ENCODE data around the gene PIERCE2.
A peak's percentile ranks its signal among the peaks of the same experiment; 100 is the strongest.
"Not testable (repeated sequence)": the region's sequence is repeated elsewhere in the genome, so short reads cannot be mapped to it uniquely, and the experiment has no call there.

PIERCE2 gene

DNA sequence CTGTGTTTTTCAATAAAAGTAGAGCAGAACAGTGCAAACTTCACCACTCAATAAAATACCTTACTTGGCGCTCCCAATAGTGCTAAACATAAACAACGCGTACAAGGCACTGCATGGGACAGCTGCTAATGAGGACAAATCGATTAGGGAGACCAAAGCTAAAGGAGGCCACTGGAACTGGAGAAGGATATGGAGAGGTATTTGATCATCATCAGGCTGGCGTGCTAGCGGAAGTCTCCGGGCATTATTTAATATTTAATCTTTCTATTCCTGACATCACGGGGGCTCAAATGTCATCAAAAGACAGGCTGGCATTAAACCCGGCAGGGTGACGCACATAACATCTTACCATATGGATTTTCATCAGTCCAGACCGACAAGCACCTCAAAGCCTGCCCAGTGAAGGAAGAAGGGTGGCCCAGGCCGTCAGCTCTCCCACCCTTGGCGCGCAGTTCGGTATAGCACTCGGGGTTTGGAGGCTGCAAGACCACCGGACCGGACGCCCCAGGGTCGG lies 740 bp upstream of the PIERCE2 start:
- peaks cover 0 to 4% (median 0%) of the 10 kb centered on the region in 11 experiments; a peak in 1 of 22 replicates for H3K9me3 ChIP-seq (replicated peaks in 1 of 11)
- TF ChIP-seq Cebpa-rat (IDR thresholded peaks at IDR 0.05) = no peak
- H3K4me3 ChIP-seq = peak overlapping the region; percentile 68 to 89 (median 83)
- peak overlapping the region; percentile 79 to 93 (median 88) for H3K27ac ChIP-seq
- H3K4me1 ChIP-seq = peaks cover 46 to 63% (median 55%) of the 10 kb centered on the region in 10 experiments
- H4K20me1 ChIP-seq = no peaks in the 10 kb centered on the region
- peak overlapping the region; percentile 86 to 94 (median 87) for H3K9ac ChIP-seq
- no peaks in the 10 kb centered on the region for H3K27me3 ChIP-seq
- H3K4me2 ChIP-seq = peak overlapping the region; percentile 74 to 93 (median 87)
- H3K36me3 ChIP-seq = peaks cover 0 to 16% (median 4%) of the 10 kb centered on the region in 11 experiments; a peak in 4 of 22 replicates

- H3K36me3 ChIP-seq = peaks cover 0 to 16% (median 4%) of the 10 kb centered on the region in 11 experiments; a peak in 4 of 22 replicates
- H3K9me3 ChIP-seq (replicated peaks in 1 of 11); H3K27me3 ChIP-seq; H4K20me1 ChIP-seq: not testable (repeated sequence)
- H3K27ac ChIP-seq = peak overlapping the region; percentile 38 to 93 (median 87); a peak in 21 of 22 replicates
- H3K4me2 ChIP-seq = peak overlapping the region; percentile 79 to 92 (median 87)
- peaks cover 32 to 49% (median 43%) of the 10 kb centered on the region in 10 experiments for H3K4me1 ChIP-seq
- peak overlapping the region; percentile 86 to 94 (median 87) for H3K9ac ChIP-seq
- peak overlapping the region; percentile 68 to 89 (median 83) for H3K4me3 ChIP-seq
These were observed 681 bp downstream of the PIERCE2 start for GRCh38 chr15:55408976-55409375.

GRCh38 chr15:55417678-55418077 lies 9.4 kb downstream of the PIERCE2 start:
- H3K27ac ChIP-seq; H3K4me2 ChIP-seq; H3K9me3 ChIP-seq (replicated peaks in 1 of 11); H3K9ac ChIP-seq; H3K36me3 ChIP-seq; H3K27me3 ChIP-seq; H3K4me3 ChIP-seq; H4K20me1 ChIP-seq: not testable (repeated sequence)
- peaks cover 0 to 23% (median 4%) of the 10 kb centered on the region in 10 experiments; a peak in 9 of 20 replicates for H3K4me1 ChIP-seq

GRCh38 chr15:55420171-55420866 lies 12.0 kb downstream of the PIERCE2 start:
- Histone ChIP-seq H4K20me1 (no peaks in the 10 kb centered on the region), H3K36me3 (peaks cover 0 to 8% (median 0%) of the 10 kb centered on the region in 11 experiments; a peak in 3 of 22 replicates), H3K9ac (no peak overlapping the region), H3K4me3 (no peak overlapping the region), H3K4me1 (peaks cover 0 to 23% (median 4%) of the 10 kb centered on the region in 10 experiments; a peak in 9 of 20 replicates), H3K9me3 (replicated peaks in 1 of 11) (no peaks in the 10 kb centered on the region), H3K4me2 (peak overlapping the region in 5 of 11 experiments; percentile 26 to 52 (median 41); a peak in 8 of 22 replicates), H3K27me3 (no peaks in the 10 kb centered on the region), H3K27ac (no peak overlapping the region)
- TF ChIP-seq Cebpa-rat (IDR thresholded peaks at IDR 0.05) = no peak

DNA sequence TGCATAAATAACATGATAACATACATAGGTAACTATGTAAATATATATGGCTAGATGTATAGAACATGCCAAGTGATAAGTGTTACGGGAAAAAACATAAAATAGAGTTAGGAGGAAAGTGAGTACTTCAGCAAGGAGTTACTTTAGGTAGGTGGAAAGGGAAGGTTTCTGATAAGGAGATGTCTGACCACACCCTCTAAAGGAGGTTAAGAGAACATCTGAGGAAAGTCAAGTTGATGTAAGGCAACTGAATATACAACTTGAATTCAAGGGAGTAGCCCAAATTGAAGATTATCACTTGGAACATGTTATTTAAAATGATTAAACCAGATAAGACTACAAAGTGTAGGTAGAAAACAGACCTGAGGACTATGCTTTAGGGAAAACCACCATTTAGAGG lies 13.8 kb downstream of the PIERCE2 start:
- H3K9me3 ChIP-seq (replicated peaks in 1 of 11) = 0 out of 22 replicates have a peak, but pooled peaks cover 0 to under 1% (median 0%) of the 10 kb centered on the region in 11 experiments
- H3K4me3 ChIP-seq = no peak overlapping the region
- no peak overlapping the region for H3K9ac ChIP-seq
- peaks cover 0 to 36% (median 11%) of the 10 kb centered on the region in 10 experiments; a peak in 11 of 20 replicates for H3K4me1 ChIP-seq
- H3K27me3 ChIP-seq = no peaks in the 10 kb centered on the region
- H3K27ac ChIP-seq = no peak overlapping the region; a peak in 1 of 22 replicates
- H4K20me1 ChIP-seq = no peaks in the 10 kb centered on the region
- no peak overlapping the region for H3K4me2 ChIP-seq
- H3K36me3 ChIP-seq = peaks cover 0 to 8% (median 0%) of the 10 kb centered on the region in 11 experiments; a peak in 3 of 22 replicates
- TF ChIP-seq Cebpa-rat (IDR thresholded peaks at IDR 0.05) = no peak

DNA sequence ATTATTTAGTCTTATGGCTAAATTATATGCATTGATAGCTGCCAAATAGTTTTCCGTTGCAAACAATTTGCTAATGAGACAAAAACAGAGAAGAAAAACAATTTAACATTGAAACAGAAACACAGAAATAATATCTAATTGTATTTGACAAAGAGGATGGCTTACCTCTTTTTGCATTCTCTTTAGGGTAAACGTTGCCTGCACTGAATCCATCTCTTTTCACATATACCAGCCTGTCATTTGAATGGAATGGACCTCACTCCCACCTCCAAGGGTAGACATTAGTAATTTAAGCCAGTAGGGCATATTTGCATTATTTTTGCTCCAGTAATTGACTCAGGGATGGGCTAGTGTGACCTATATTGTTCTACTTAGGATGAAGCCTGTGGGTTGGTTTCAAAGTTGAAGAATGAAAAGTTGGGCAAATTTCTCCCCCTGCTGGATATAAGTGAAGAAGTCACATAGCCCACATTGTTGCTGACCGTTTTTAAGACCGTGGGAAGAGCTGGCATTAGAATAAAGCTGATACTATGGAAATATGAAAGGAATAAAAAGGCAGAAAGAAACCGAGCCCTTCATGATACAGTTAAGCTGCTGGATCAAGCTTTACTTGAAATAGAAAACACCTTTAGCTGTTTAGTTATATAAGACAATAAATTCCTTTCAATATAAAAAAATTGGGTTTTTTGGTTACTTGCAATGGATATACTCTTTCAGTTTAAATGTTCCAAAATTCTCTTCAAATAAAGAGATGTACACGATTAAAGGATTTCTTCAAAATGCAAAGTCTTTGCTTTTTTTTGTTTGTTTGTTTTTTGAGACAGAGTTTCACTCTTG lies 26.9 kb downstream of the PIERCE2 start:
- Histone ChIP-seq H3K36me3 (no peaks in the 10 kb centered on the region), H4K20me1 (no peaks in the 10 kb centered on the region), H3K4me1 (no peaks in the 10 kb centered on the region), H3K9me3 (replicated peaks in 1 of 11) (no peaks in the 10 kb centered on the region), H3K4me3 (no peak overlapping the region), H3K9ac (no peak overlapping the region), H3K27ac (no peak overlapping the region), H3K27me3 (no peaks in the 10 kb centered on the region), H3K4me2 (no peak overlapping the region)
- TF ChIP-seq Cebpa-rat (IDR thresholded peaks at IDR 0.05) = no peak

GRCh38 chr15:55443141-55443540 lies 34.8 kb downstream of the PIERCE2 start:
- not testable (repeated sequence) for H3K9ac ChIP-seq, H3K27me3 ChIP-seq, H3K36me3 ChIP-seq, H3K4me3 ChIP-seq, H3K27ac ChIP-seq, H4K20me1 ChIP-seq, H3K4me2 ChIP-seq, H3K4me1 ChIP-seq
- peaks cover 23 to 35% (median 31%) of the 10 kb centered on the region in 11 experiments for H3K9me3 ChIP-seq (replicated peaks in 1 of 11)

GRCh38 chr15:55445936-55446335 lies 37.6 kb downstream of the PIERCE2 start:
- H3K4me1 ChIP-seq, H3K4me3 ChIP-seq, H3K9ac ChIP-seq, H3K27me3 ChIP-seq, H3K36me3 ChIP-seq, H4K20me1 ChIP-seq, H3K27ac ChIP-seq, H3K4me2 ChIP-seq: not testable (repeated sequence)
- peaks cover 23 to 41% (median 34%) of the 10 kb centered on the region in 11 experiments for H3K9me3 ChIP-seq (replicated peaks in 1 of 11)

- not testable (repeated sequence) for H4K20me1 ChIP-seq, H3K4me2 ChIP-seq, H3K4me1 ChIP-seq, H3K27me3 ChIP-seq, H3K36me3 ChIP-seq, H3K27ac ChIP-seq, H3K9ac ChIP-seq
- H3K4me3 ChIP-seq = peak overlapping the region in 1 of 10 experiments; percentile 28; a peak in 1 of 20 replicates
- peaks cover 23 to 41% (median 34%) of the 10 kb centered on the region in 11 experiments for H3K9me3 ChIP-seq (replicated peaks in 1 of 11)
These were observed 38.2 kb downstream of the PIERCE2 start for GRCh38 chr15:55446379-55447029.

DNA sequence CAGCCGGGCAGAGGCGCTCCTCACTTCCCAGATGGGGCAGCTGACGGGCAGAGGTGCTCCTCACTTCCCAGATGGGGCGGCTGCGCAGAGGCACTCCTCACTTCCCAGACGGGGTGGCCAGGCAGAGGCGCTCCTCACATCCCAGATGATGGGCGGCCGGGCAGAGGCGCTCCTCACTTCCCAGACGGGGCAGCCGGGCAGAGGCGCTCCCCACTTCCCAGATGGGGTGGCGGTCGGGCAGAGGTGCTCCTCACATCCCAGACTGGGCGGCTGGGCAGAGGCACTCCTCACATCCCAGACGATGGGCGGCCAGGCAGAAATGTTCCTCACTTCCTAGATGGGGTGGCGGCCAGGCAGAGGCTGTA lies 38.7 kb downstream of the PIERCE2 start:
- not testable (repeated sequence) for H3K4me2 ChIP-seq, H3K27me3 ChIP-seq, H3K27ac ChIP-seq, H3K4me1 ChIP-seq, H3K36me3 ChIP-seq, H4K20me1 ChIP-seq, H3K9ac ChIP-seq
- Histone ChIP-seq H3K9me3 (replicated peaks in 1 of 11) (peaks cover 23 to 41% (median 34%) of the 10 kb centered on the region in 11 experiments), H3K4me3 (peak overlapping the region in 1 of 10 experiments; percentile 28; a peak in 1 of 20 replicates)
